ENCODE data around the gene KIT.

The KIT gene

DNA sequence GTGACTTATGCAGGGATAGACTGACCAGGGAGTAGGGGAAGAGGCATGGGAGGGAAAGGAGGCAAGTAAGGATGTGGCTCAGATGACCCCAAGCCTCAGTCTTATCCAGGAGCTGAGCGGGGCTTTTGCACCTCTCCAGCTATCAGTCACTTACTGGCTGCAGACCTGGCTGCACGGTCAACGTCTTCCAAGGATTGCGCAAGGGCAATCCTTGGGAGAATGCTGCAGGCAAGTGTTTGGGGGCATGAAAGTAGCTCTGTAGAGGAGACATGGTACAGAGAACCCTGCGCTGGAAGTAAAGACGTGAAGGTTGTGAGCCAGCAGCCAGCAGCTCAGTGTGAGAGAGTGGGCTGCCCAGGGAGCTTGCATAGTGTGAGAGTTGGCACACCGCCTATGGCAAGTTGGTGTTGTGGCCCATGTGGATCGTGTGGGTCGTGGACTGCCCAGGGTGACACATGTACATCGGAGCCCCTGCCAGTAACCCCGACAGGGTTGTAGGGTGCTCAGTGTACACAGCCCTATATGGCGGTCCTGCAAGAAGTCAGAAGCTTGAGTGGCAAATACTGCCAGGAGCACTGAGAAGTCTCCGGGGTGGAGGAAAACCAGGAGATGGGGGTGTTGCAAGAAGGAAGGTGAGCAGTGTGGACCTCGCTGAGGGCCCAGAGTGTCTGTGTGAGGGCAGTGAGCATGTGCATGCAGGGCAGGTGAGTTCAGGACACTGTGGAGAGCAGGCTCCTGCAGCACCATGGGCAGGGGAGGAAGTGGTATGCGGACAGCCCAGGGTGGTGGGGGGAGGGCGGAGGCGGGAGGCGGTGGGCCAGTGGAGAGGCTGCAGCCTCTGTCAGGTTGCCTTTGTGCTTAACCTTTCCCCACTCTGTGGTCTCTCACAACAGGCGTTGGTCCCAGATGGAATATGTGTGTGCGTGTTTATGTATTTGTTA lies 50.9 kb downstream of the KIT start:
- no peak for DNase-seq

- DNase-seq, result no peak
Observed at GRCh38 chr4:54709400-54709799, 51.6 kb downstream of the KIT start.

- no peak for DNase-seq
Observed at GRCh38 chr4:54712206-54712605, 54.4 kb downstream of the KIT start.

DNA sequence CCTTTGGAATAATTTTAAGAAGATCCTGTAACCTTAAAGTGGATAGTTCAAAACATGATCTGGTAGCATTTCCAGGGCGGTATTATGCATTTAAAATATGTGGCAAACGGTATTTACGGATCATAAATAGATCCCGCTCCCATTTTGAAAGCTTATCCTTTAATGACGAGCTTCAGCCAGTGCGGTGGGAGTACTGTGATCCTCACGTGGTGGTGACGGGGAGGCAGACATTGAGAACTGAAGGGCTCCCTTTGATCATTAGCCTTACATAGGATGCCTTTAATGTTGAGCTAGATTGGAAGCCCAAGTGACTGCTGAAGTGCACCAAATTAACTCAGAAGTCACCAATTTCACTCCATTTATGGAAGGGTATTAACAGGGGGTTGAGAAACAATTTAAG lies 56.9 kb downstream of the KIT start:
- DNase-seq, result no peak

GRCh38 chr4:54716478-54717065 lies 58.8 kb downstream of the KIT start:
- no peak for DNase-seq

- no peak for DNase-seq
Observed at GRCh38 chr4:54717694-54718093, 59.9 kb downstream of the KIT start.

GRCh38 chr4:54719378-54719777 lies 61.6 kb downstream of the KIT start:
- no peak for DNase-seq

DNA sequence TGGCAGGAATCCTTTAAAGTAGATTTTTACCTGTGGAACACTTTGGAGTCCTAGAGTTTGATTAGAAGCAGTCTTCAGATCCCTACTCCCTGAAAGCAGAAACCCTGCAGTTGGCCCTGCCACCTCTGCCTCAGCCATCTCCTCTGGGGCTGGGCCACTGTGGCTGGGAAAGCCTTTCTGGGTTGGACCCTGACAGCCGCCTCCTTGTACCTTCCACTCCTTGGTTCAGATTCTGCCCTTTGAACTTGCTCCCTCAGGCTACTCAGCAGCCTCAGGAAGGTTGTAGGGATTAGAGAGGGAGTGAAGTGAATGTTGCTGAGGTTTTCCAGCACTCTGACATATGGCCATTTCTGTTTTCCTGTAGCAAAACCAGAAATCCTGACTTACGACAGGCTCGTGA lies 65.5 kb downstream of the KIT start:
- no peak for DNase-seq

DNA sequence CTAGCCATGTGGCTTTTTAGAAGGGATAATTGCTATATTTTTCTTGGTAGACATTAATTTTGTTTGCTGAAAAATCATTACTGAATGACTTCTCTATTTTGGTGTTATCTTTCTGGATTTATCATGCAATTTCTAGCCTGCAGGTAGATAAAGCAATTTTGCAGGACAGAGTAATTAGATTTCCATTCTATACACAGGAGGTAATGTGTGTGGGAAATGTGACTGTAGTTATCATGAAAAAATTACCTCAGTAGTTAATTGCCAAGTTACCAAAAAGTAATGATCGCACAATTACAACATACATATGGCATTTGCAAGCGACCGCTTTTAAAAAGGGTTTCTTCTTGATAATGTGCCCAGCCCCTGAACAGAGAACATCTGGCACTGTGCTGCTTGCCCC lies 66.1 kb downstream of the KIT start:
- DNase-seq, result no peak

DNA sequence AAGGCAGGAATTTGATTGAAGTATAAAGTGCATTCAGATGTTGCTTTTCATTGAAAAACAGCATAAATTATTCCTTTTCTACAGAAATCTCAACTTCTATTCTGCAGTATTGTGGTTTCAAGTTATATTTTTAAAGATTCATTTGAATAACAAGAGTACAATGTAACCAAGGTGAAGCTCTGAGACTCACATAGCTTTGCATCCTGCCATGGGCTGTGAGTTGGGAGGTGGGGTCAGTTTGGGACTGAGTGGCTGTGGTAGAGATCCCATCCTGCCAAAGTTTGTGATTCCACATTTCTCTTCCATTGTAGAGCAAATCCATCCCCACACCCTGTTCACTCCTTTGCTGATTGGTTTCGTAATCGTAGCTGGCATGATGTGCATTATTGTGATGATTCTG lies 69.2 kb downstream of the KIT start:
- no peak for DNase-seq

GRCh38 chr4:54727346-54727745 lies 69.6 kb downstream of the KIT start:
- no peak for DNase-seq

DNA sequence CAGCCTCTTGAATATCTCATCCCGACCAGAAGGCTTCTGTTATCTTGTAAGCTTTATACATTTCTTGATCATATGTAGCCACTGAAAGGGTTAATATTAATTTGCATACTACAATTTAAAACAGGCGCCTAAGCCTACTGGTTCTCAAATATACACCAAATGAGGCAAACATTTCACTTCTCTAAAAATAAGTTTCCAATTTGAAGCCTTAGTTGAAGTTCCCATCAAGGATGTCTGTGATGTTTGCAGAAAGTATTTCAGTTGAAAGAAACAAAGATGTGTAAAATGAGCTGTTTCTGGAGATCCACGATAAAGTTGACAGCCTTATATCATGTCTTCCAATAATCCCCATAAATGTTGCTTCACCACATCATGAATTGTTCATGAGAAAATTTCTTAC lies 70.6 kb downstream of the KIT start:
- no peak for DNase-seq

- no peak for DNase-seq
Observed at GRCh38 chr4:54729256-54729655, 71.5 kb downstream of the KIT start.

DNA sequence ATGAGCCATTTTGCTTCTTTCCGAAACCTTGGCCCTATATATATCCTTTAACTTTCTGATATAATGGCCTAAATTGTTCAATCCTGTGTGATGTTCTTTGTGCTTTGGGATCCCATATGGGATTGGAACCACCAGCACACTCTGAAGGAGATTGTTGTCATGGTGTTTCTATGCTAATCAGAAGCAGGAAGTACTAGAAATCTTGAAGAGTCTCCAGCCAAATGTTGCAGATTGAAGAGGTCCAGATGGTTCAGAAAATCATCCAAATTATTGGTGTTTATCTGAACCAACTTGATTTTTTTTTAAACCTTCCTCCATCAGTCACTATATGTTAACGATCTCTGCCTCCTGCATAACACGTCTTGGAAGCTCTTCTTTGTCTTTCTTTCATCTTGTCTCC lies 72.8 kb downstream of the KIT start:
- no peak for DNase-seq

- no peak for DNase-seq
Observed at GRCh38 chr4:54731552-54731951, 73.8 kb downstream of the KIT start.

GRCh38 chr4:54731976-54732375 lies 74.2 kb downstream of the KIT start:
- DNase-seq, result no peak

DNA sequence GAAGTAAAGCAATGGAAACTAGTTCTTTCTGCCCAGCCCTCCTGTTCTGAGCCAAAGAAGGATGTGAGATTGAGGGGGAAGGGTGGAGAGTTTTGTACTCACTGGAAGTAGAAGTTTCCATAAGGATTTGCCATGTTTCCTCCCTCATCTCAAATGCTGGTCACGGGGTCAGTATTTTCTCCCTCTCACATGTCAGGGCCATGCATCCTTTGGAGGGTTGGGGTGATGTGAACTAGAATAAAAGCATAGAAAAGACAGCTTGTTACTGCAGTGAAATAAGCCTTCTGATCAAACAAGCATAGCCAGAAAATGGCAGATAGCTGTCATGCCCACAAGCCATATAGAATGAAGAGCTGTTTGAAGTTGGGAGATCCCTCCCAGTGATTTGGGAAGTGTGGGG lies 79.7 kb downstream of the KIT start:
- no peak for DNase-seq

GRCh38 chr4:54741202-54741601 lies 83.4 kb downstream of the KIT start:
- no peak for DNase-seq

- no peak for DNase-seq
Observed at GRCh38 chr4:54742636-54743399, 85.1 kb downstream of the KIT start.

DNA sequence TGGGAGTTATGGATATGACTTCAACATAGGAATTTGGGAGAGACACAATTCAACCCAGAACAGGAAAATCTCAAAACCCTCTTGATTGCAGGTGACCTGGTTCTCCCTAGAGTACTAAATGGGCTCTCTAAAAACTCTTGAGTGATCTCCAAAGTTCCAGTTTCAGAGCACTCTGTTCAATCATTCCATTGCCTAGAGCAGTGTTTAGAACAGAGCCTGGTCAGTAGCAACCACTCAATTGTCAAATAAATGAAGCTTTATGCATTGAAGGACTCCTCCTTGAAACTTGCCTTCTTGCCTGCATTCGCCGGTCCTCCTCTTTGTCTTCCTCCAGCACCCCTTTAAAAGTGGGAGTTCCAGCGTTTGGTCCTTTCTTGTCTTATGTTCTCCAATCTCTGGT lies 85.8 kb downstream of the KIT start:
- no peak for DNase-seq

- no peak for DNase-seq
Observed at GRCh38 chr4:54744487-54744886, 86.7 kb downstream of the KIT start.

DNA sequence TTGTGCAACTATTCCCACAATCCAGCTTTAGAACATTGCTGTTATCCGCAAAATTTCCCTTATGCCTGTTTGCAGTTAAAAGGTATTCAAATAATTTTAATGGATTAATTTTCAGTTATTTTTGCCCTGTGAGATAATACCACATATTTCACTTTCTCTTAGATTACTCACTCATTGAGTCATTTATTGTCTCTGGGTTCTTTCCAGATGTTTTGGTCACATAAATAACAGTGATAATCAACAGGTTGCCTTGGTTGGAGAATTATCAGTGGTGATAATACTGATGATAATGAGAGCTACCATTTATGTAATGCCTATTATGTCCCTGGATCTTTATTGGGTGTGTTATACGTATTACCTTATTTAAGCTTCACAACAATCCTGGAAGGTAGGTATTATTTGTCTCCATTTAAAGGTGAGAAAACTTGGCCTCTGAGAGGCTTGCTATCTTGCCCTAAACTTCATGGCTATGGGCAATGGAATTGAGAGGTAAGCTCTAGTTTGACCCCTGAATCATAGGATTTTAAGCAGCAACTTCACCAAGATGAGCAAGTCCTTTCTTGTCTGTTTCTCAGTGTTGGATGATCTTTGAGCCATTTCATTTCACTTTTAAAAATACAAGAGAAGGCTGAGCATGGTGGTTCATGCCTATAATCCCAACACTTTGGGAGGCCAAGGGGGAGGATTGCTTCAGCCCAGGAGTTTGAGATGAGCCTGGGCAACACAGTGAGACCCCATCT lies 87.4 kb downstream of the KIT start:
- no peak for DNase-seq

GRCh38 chr4:54746218-54746617 lies 88.5 kb downstream of the KIT start:
- DNase-seq, result no peak
